GM19351 (cell line): ENCODE results near the gene MAN2A1.
A peak's percentile ranks its signal among the peaks of the same experiment; 100 is the strongest.

Experiments
- ATAC-seq: cut with Tn5 transposase; IDR thresholded peaks from one replicate; pipeline ENCODE4 v1.9.1; 2021; ENCODE audit warnings: mild to moderate bottlenecking, moderate library complexity; ENCODE audit not compliant: unreplicated experiment

Gene MAN2A1

DNA sequence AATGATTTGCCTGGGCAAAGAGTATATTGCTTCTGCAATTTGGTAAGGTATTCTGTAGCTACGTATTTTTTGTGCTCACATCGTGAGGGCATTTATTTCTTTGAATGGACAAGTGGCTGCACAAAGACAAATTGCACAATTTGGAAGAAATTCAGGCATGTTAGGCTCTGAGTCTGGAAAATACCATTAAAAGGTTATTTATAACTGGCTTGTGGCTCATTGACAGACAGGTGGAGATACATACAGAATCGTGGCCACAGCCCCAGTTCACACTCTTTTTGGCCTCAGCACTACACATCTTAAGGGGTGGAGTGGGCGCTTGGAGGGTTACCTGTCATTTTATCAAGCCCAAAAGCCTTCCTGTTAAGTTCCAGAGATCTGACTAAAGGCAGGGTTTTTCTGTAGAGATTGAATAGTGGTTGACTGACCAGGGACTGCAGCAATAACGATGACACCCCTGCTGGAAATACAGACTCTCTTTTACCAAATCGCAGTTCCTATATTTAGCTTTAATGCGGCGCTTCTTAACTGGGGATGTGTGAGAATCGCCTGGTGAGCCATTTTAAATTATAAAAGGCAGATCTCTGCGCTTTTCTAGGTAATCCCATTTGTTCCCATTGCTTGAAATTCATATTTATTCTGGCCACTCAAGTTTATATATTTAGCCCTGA lies 14.7 kb downstream of the MAN2A1 start:
- no peak for ATAC-seq

DNA sequence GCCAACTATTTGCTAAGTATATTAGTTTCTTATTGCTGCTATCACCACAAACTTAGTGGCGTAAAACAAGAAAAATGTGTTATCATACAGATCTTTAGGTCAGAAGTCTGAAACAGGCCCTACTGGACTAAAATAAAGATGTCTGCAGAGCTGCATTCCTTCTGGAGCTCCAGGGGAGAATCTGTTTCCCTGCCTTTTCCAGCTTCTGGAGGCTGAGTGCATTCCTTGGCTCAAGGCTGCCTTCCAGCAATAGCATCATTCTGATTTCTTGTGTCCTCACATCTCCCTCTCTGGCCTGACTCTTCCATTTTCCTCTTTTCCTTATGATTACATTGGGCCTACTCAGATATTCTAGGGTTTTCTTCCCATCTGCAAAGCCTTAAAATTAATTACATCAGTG lies 15.9 kb downstream of the MAN2A1 start:
- ATAC-seq: no peak

DNA sequence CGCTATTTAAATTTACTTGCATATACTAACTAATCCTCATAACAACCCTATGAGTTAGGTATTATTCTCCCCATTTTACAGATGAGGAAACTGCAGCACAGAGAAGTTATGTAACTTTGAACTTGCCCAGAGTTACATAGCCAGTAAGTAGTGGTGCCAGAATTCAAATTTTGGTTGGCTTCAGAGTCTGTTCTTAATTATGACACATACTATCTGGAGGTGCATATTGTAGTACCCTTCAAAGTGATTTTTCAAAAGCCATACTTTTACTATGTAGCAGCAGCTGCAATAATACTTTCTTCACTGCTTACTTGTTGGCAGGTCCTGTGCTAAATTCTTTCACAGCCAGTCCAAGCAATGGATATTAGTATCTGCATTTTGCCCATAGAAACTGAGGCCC lies 16.4 kb downstream of the MAN2A1 start:
- no peak for ATAC-seq

- no peak for ATAC-seq
These were observed 17.8 kb downstream of the MAN2A1 start for GRCh38 chr5:109707531-109707930.

GRCh38 chr5:109708813-109709212 lies 19.1 kb downstream of the MAN2A1 start:
- ATAC-seq: no peak

DNA sequence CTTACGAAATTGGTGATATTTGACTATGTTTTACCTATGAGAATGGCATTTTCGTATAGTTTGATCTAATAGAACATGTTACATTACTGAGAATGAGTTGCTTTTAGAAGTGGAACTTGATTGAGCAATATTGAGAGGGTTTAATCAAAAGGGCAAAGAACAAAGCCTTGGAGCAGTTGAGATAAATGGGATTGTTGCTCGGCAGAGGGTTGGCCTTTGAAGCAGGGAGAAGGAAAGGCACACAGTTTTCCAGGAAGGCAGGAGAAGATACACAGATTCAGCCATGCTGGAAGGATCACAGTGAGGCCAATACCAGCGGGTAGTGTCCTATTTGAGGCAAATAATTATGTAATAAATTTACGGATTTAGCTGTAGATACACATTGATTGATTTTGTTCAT lies 19.5 kb downstream of the MAN2A1 start:
- ATAC-seq: no peak

DNA sequence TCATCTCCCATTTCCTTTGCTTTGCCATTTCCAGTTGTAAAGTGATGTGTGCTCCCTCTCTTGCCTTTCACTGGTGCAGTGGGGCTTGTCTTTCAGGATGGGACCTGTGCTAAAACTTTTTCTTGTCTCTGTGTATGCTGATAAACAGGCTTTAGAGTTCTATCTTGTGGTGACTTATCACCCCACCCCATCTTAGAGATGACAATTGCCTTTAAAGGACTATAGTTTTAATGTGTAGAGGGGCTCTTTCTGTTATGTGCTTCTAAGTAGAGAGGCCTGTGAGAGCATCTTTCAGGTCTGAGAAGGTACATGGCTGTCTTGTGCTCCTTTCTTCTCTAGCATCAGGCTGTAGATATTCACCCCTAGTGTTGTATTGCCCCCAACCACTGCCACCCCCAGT lies 21.9 kb downstream of the MAN2A1 start:
- ATAC-seq: no peak

DNA sequence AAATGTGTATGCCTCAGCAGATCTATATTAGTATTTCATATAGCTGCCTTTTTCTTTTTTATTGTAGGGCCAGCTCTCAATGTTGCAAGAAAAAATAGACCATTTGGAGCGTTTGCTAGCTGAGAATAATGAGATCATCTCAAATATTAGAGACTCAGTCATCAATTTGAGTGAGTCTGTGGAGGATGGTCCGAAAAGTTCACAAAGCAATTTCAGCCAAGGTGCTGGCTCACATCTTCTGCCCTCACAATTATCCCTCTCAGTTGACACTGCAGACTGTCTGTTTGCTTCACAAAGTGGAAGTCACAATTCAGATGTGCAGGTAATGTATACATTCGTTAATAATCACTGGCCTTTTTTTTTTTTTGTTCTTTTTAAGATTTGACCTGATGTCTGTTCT lies 23.7 kb downstream of the MAN2A1 start:
- no peak for ATAC-seq

GRCh38 chr5:109714592-109714991 lies 24.9 kb downstream of the MAN2A1 start:
- no peak for ATAC-seq

- ATAC-seq: no peak
These were observed 28.5 kb downstream of the MAN2A1 start for GRCh38 chr5:109718216-109718615.

DNA sequence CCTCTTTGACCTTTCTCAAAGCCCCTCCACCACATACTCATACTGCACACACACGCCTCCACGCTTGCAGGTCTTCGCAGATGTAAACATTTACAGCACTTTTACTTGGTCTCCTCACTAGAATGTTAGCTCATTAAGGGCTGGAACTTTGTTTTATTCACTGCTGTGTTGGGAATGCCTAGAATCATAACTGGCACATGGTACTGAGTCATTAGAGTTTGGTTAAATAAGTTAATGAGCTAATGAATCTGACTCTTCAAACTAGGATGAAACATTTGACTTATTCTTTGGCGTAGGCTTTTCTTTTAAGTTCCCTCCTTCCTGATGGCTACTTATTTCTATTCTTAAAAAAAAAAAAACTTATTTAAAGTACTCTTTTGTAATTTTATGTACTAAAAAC lies 28.9 kb downstream of the MAN2A1 start:
- no peak for ATAC-seq

DNA sequence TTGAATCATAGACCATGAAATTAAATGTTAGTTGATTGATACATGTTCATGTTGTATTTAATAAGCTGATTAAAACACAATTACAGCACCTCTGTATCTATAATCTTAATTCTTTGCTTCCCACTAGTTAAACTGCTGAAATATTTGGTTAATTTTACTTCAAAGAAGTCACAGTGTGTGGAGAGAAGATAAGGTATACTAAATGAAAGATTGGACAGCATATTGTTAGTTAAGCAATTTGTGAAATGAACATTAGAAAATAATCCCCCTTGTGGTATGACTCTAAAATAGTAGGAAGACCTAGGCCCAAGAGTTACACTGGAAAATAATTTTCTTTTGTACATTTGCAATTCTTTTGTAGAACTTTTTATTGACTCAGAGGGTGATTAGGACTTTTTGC lies 30.3 kb downstream of the MAN2A1 start:
- no peak for ATAC-seq

DNA sequence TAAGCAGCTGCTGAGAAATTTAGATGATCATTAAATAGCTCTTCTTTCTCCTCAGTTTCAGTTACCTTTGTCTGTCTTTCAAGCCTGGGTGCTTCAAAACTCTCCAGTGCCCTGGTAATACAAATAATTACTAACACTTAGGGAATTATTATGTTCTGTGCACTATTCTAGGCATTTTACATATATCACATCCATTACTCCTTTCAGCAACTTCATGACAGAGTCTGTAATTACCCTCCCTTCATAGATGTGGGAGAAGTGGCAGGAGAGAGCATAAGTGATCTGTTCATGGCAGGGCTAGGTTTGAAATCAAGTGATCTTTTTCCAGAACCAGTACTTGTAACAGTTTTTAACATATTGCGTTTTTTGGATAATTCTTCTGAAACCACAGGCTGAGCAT lies 32.0 kb downstream of the MAN2A1 start:
- no peak for ATAC-seq

- ATAC-seq: no peak
These were observed 33.9 kb downstream of the MAN2A1 start for GRCh38 chr5:109723606-109724005.

DNA sequence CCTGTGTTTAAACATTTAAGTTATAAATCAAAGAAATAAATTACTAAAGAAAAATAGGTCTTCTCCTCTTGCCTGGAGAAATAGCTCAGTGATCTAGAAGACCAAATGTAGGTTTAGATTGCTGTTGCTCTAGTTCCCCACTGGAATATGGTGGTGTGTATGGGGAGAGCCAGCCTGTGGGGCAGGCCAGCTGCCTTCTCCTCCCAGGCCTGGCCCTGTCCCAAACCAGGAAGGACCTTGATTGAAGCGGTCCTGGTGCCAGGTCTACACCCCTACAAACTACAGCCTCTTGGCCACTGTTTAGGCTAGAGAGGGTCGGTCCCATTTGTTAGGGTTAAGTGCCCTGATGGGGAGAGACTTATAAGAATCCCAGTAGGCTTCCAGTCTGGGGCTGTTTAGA lies 35.4 kb downstream of the MAN2A1 start:
- ATAC-seq: no peak

DNA sequence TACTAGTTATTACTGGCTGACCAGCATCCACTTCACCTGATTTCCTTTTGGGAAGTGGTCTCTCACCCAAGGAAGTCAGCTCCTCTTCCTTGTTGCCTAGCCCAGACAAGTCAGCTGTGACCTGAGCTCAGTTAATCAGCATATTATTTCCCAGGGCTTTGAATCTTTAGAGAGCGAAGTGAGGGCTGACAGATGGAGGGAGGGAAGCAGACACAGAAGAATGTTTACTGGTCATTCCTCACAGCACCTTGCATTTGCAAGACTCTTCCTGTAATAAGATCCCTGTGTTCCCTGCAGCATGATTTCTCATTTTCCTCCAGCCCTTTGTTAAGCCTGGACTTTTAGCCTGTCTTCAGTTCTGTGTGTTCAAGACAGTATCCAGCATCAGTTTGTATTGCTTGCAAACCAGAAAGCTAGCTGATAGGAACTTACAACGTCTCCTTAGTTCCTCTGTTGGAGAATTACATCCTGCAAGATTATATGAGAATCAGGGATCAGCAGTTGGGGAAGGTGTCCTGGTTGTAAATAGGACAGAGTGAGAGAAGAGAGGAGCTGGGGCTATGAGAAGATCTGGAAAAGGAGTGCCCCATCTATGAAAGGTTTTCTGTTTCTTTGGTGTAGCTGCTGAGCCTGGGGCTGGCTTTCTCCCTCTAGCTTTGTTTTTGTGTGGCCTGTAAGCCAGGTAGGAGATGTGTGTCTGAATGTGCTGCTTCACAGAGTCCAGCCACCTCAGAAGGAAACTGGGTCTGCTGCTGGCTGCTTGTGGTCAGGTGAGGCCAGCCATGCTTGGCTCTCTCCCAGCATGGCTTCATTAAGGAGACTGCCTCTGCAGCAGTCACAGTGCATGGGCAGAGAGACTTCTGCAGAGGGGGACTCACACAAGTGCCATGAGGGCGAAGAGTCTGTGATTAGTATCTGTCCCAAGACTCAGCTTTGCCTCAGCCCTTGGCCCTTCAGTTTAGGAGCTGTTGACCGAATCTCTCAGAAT lies 50.3 kb downstream of the MAN2A1 start:
- ATAC-seq: peak; percentile 90

DNA sequence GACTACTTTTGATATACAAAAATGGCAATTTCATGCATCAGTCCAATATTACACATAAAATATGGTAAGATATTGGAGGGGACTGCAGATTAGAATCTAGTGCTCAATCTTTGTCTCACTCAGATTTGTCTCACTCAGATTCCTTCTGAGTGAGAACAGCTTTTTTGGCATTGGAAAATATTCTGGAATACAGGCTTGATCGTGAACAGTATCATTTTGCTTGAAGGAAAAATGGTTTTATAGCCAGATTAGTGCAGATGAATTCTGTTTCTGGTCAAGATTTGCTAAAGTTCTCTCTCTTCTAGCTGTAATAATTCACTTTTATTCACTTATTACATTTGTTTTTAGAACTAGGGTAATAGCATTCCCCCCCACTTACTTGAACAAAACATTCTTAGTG lies 51.2 kb downstream of the MAN2A1 start:
- no peak for ATAC-seq

DNA sequence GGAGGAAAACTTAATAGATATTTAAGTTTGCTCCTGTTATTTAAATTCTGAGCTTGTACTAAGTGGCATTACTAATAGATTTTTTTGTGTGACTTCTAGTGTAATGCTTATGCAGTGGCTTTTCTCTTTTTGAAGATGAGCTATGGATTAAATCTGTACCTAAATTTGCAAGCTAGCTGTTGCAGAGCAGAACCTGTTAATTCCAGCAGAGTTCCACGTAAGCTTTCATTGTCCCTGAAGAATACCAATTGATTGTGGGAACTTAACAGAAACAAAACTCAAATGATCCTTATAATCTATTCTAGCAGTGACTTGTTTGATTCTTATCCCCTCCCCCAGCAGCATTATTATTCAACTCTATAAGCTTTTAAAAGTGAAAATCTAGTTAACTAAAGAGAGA lies 51.7 kb downstream of the MAN2A1 start:
- ATAC-seq: no peak

DNA sequence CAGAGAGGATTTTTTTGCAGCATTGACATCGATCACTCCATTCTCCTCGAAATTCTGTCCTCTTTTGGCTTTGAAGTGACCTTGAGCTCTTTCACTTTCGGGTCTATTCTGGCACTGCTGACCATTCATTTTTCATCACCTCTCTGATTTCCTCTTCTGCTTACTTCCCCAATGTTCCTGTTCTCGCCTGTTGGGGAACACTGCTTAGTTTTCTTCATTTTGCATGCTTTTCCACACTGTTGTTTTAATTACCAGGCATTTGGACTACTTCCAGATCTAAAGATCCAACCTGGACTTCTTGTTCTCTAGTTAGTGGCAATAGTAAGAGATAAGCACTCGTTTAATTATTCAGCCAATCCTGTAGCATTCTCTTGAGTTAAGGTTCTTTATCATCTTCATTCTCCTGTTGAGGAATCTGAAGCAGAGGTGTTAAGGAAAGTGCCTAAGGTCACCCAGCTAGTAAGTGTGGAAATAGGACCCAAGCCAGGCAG lies 53.4 kb downstream of the MAN2A1 start:
- no peak for ATAC-seq

GRCh38 chr5:109743770-109744212 lies 54.1 kb downstream of the MAN2A1 start:
- no peak for ATAC-seq

DNA sequence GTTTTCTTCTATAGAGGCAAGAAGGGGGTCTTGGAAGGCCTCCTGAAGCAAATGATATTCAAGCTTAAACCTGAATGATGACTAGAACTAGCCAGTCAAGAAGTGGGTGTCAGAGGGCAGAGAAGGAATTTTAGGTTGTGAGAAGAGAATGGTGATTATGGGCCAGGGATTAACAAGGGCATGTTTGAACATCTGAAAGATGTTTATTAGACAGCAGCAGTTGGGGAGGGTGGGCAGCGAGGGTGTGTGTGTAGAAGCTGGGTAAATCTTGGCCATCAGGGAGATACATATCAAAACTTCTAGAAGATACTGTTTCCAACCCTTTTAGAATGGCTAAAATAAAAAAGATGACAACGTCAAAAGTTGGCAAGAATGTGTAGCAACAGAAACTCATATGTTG lies 54.5 kb downstream of the MAN2A1 start:
- ATAC-seq: no peak

GRCh38 chr5:109748546-109748945 lies 58.8 kb downstream of the MAN2A1 start:
- ATAC-seq: no peak
